A673 (cell line): ENCODE measurements around the gene DDX31.

ENCODE experiments used
- CTCF ChIP-seq: fragments of 300-800, 200-600 bp; sonication (generic); conservative IDR thresholded peaks from 2 replicates; pipeline ENCODE4 v1.5.1; 2017; ENCODE audit warnings: low read depth, mild to moderate bottlenecking, antibody characterized with exemption, low read length, moderate library complexity, mixed read lengths
- EZH2 ChIP-seq: fragments of 200-600 bp; sonication (generic); IDR thresholded peaks from 2 replicates; pipeline ENCODE4 v1.6.1; 2017; ENCODE audit warnings: borderline replicate concordance, low read depth, mild to moderate bottlenecking, mixed read lengths, antibody characterized with exemption, low read length; ENCODE audit not compliant: poor library complexity, severe bottlenecking

DNA sequence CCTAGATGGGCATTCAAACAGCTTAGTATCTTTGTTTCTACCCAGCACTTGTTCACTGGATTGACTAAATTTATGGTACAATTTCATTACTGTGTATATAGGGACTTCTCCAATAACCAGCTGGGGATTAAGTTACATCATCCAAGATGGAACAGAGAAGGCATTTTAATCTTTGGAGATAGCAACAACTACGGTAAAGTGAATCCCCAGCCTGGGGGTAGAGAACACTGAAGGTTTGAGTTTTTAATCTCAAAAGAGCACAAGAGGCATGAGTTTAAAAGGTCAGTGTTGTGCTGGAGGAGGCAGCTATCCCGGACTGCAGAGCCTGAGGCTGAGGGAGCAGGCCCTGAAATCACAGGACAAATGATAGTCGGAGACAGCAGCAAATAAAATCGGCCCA, 28.6 kb downstream of the DDX31 start:
- no peak for TF ChIP-seq CTCF
- TF ChIP-seq EZH2: no peak
